HG02943 (cell line): ENCODE measurements around the gene EXD3.
"Not testable (repeated sequence)": the region's sequence is repeated elsewhere in the genome, so short reads cannot be mapped to it uniquely, and the experiment has no call there.

Experiments
- ATAC-seq: cut with Tn5 transposase; IDR thresholded peaks from one replicate; pipeline ENCODE4 v1.9.1; 2021; ENCODE audit warnings: mild to moderate bottlenecking, low read depth, moderate library complexity; ENCODE audit not compliant: unreplicated experiment

Gene EXD3

GRCh38 chr9:137412431-137412830, 10.5 kb downstream of the EXD3 start:
- ATAC-seq: no peak

- no peak for ATAC-seq
Observed at GRCh38 chr9:137411645-137412380, 11.1 kb downstream of the EXD3 start.

- ATAC-seq: no peak
Observed at GRCh38 chr9:137411260-137411644, 11.7 kb downstream of the EXD3 start.

- ATAC-seq: no peak
Observed at GRCh38 chr9:137410891-137411249, 12.1 kb downstream of the EXD3 start.

GRCh38 chr9:137410236-137410890, 12.6 kb downstream of the EXD3 start:
- not testable (repeated sequence) for ATAC-seq

GRCh38 chr9:137409515-137409914, 13.4 kb downstream of the EXD3 start:
- ATAC-seq: no peak

- ATAC-seq: no peak
Observed at GRCh38 chr9:137408651-137409405, 14.1 kb downstream of the EXD3 start.

GRCh38 chr9:137407590-137408300, 15.2 kb downstream of the EXD3 start:
- ATAC-seq: no peak

- no peak for ATAC-seq
Observed at GRCh38 chr9:137406876-137407589, 15.9 kb downstream of the EXD3 start.

- no peak for ATAC-seq
Observed at GRCh38 chr9:137406085-137406760, 16.7 kb downstream of the EXD3 start.

GRCh38 chr9:137405677-137406081, 17.3 kb downstream of the EXD3 start:
- no peak for ATAC-seq

- ATAC-seq: no peak
Observed at GRCh38 chr9:137404961-137405567, 17.9 kb downstream of the EXD3 start.

- ATAC-seq: no peak
Observed at GRCh38 chr9:137403269-137403668, 19.7 kb downstream of the EXD3 start.

- ATAC-seq: no peak
Observed at GRCh38 chr9:137402746-137403145, 20.2 kb downstream of the EXD3 start.

- ATAC-seq: no peak
Observed at GRCh38 chr9:137398561-137399468, 24.1 kb downstream of the EXD3 start.

- ATAC-seq: no peak
Observed at GRCh38 chr9:137397675-137398423, 25.1 kb downstream of the EXD3 start.

GRCh38 chr9:137396634-137397367, 26.2 kb downstream of the EXD3 start:
- no peak for ATAC-seq
